ENCODE results near the gene MAPK12. TPM values are rescaled to one million over a fixed set of nuclear protein-coding genes. Genes with fewer than 3 reads are reported as not detected.

Gene MAPK12
- total and polyA plus RNA-seq, 2 of the 4 experiments (the other 2 are of a cell fraction): 41.0 to 56.3 TPM

DNA sequence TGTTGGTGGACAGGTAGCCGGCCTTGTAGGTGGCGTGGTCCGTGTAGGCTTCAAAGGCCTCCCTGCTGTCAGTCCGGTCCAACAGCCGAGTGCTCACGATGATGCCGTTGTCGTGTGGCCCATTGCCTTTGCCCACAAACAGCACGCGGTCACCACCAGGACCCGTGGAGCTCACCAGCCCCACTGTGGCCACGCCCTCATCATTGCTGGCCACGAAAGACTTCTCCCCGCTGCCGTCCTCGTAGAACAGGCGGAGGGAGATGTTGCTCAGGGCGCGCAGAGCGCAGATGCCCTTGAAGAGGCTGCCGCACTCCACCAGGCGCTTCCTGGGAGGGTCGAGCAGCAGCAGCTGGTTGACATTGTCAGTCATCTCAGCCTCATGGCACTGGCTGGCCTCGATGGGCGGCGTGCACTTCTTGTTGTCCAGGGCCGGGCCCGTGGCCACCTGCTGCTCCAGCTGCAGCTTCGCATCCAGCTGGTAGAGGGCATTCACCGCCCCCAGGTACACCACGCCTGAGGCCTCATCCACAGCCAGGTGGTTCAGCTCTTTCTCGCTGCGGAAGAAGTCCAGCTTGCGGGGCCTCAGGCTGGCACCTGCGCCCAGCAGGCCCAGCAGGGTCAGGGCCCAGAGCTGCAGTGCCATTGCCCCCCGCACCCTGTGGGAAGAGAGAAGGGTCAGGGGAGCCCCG, 28.6 kb upstream of the MAPK12 start:
- H3K4me1 ChIP-seq (ENCODE audit: control insufficient read depth, insufficient read depth, low read length): peaks cover 22% of the 10 kb centered on the region
- H3K9me1 ChIP-seq (ENCODE audit: insufficient read depth, low read length): peaks cover 3% of the 10 kb centered on the region
- H4K20me1 ChIP-seq (ENCODE audit: insufficient read depth, low read length): peaks cover 86% of the 10 kb centered on the region
- TF ChIP-seq POLR2A (IDR thresholded peaks at IDR 0.05; ENCODE audit: low read depth, low read length): no peak
- TF ChIP-seq RAD21 (IDR thresholded peaks at IDR 0.05; ENCODE audit: low read length): no peak
- no peak for TF ChIP-seq MXI1 (IDR thresholded peaks at IDR 0.05; ENCODE audit: borderline replicate concordance, low read depth, low read length)
- no peak for TF ChIP-seq MAZ (IDR thresholded peaks at IDR 0.05; ENCODE audit: borderline replicate concordance, low read depth, low read length)
- no peak for TF ChIP-seq FOS (IDR thresholded peaks at IDR 0.05; ENCODE audit: low read depth, low read length)
- no peak for TF ChIP-seq CEBPB (IDR thresholded peaks at IDR 0.05; ENCODE audit: low read depth, low read length)
- no peak for TF ChIP-seq CHD1 (IDR thresholded peaks at IDR 0.05; ENCODE audit: low read depth, low read length)
- TF ChIP-seq, protein P1, sequence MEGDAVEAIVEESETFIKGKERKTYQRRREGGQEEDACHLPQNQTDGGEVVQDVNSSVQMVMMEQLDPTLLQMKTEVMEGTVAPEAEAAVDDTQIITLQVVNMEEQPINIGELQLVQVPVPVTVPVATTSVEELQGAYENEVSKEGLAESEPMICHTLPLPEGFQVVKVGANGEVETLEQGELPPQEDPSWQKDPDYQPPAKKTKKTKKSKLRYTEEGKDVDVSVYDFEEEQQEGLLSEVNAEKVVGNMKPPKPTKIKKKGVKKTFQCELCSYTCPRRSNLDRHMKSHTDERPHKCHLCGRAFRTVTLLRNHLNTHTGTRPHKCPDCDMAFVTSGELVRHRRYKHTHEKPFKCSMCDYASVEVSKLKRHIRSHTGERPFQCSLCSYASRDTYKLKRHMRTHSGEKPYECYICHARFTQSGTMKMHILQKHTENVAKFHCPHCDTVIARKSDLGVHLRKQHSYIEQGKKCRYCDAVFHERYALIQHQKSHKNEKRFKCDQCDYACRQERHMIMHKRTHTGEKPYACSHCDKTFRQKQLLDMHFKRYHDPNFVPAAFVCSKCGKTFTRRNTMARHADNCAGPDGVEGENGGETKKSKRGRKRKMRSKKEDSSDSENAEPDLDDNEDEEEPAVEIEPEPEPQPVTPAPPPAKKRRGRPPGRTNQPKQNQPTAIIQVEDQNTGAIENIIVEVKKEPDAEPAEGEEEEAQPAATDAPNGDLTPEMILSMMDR (conservative IDR thresholded peaks at IDR 0.05; ENCODE audit: low read depth, low read length): no peak
- TF ChIP-seq, protein P2, sequence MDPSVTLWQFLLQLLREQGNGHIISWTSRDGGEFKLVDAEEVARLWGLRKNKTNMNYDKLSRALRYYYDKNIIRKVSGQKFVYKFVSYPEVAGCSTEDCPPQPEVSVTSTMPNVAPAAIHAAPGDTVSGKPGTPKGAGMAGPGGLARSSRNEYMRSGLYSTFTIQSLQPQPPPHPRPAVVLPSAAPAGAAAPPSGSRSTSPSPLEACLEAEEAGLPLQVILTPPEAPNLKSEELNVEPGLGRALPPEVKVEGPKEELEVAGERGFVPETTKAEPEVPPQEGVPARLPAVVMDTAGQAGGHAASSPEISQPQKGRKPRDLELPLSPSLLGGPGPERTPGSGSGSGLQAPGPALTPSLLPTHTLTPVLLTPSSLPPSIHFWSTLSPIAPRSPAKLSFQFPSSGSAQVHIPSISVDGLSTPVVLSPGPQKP (IDR thresholded peaks at IDR 0.05; ENCODE audit: borderline replicate concordance, low read depth, low read length): no peak
- no peak for TF ChIP-seq MAFK (IDR thresholded peaks at IDR 0.05; ENCODE audit: low read depth, low read length)
- no peak for TF ChIP-seq RCOR1 (IDR thresholded peaks at IDR 0.05; ENCODE audit: insufficient replicate concordance, low read length)
- no peak for TF ChIP-seq NFE2L2 (IDR thresholded peaks at IDR 0.05; ENCODE audit: low read depth, low read length)
- TF ChIP-seq SMC3 (IDR thresholded peaks at IDR 0.05; ENCODE audit: low read depth, low read length): no peak
- no peak overlapping the region for H3K14ac ChIP-seq (replicated peaks; ENCODE audit: low read depth, low read length)
- H3K27ac ChIP-seq (ENCODE audit: insufficient read depth, low read length): no peak overlapping the region
- H2AK5ac ChIP-seq (ENCODE audit: low read depth, low read length): peak overlapping the region; percentile 16; the same call in 1 of the 2 replicates
- no peaks in the 10 kb centered on the region for H3K27me3 ChIP-seq (ENCODE audit: control insufficient read depth, insufficient read depth, low read length)
- peak overlapping the region; percentile 76 for H2AK9ac ChIP-seq (replicated peaks; ENCODE audit: low read depth, low read length, poor library complexity)
- no peak overlapping the region for H2BK5ac ChIP-seq (ENCODE audit: low read depth, low read length, poor library complexity, severe bottlenecking)
- POLR2A ChIA-PET (ENCODE audit: unreplicated experiment): interaction anchor here (1.0 kb wide), 1 partner anchor 9 kb away, joined by 3 read pairs; no protein-coding TSS in a partner anchor
- no peak overlapping the region for H3K18ac ChIP-seq (ENCODE audit: low read depth, low read length)
- no peaks in the 10 kb centered on the region for H3K9me3 ChIP-seq (ENCODE audit: control insufficient read depth, insufficient read depth, low read length)
- TSS peak; percentile 91 for BruUV-seq (replicated peaks)
- H3K36me3 ChIP-seq (ENCODE audit: control insufficient read depth, insufficient read depth, low read length): peaks cover 56% of the 10 kb centered on the region
- no peak overlapping the region for H3K23ac ChIP-seq (ENCODE audit: low read depth, low read length)
- no peak overlapping the region for H4K91ac ChIP-seq (ENCODE audit: insufficient read depth, low read depth, low read length)
- H3K79me1 ChIP-seq (ENCODE audit: low read depth in 1 of 2, low read length in 2 of 2): peaks cover 9 to 62% of the 10 kb centered on the region in 2 experiments; a peak in 3 of 4 replicates
- H3K4me2 ChIP-seq (ENCODE audit: low read depth, low read length): no peak overlapping the region
- no peak overlapping the region for H4K8ac ChIP-seq (ENCODE audit: low read depth in 2 of 2, low read length in 2 of 2)
- 89% methylated on average over 27 of the region's 37 CpGs; no CpG with 5 or more reads in 1 of the 2 experiments for WGBS, 2 experiments (ENCODE audit: extremely low coverage in 2 of 2, insufficient read length in 1 of 2)
- ATAC-seq (ENCODE audit: low read depth) (no peak), DNase-seq (no peak)
- no peak overlapping the region for H2BK120ac ChIP-seq (ENCODE audit: low read depth, low read length)
- H3K4me3 ChIP-seq (ENCODE audit: insufficient read depth, low read depth, low read length): no peak overlapping the region
- in situ Hi-C loops (cut with MboI; ENCODE audit: low sequenced_read_pairs) (no loop called here), intact Hi-C loops (cut with micrococcal nuclease) (loop anchor here (5.0 kb wide), 1 partner anchor 37 kb away; the partner anchor contains the start of gene DENND6B), dilution Hi-C loops (cut with HindIII; ENCODE audit: low sequenced_read_pairs, unreplicated experiment) (no loop called here)
- no peak overlapping the region for H2BK20ac ChIP-seq (ENCODE audit: low read depth, low read length)
- H3K56ac ChIP-seq (ENCODE audit: extremely low read depth, insufficient read depth, low read length): no peak overlapping the region
- H2AFZ ChIP-seq (replicated peaks; ENCODE audit: low read length, poor library complexity): peak overlapping the region; percentile 43
- no peak overlapping the region for H2BK15ac ChIP-seq (ENCODE audit: low read depth, low read length)
- CTCF ChIA-PET: no interaction called here
- no peak overlapping the region for H3K4ac ChIP-seq (ENCODE audit: low read depth, low read length)
- H4K5ac ChIP-seq (ENCODE audit: low read depth, low read length): no peak overlapping the region
- H3K9ac ChIP-seq (ENCODE audit: low read depth, low read length): no peak overlapping the region
